Measurements from ENCODE around the gene PANX3.

DNA sequence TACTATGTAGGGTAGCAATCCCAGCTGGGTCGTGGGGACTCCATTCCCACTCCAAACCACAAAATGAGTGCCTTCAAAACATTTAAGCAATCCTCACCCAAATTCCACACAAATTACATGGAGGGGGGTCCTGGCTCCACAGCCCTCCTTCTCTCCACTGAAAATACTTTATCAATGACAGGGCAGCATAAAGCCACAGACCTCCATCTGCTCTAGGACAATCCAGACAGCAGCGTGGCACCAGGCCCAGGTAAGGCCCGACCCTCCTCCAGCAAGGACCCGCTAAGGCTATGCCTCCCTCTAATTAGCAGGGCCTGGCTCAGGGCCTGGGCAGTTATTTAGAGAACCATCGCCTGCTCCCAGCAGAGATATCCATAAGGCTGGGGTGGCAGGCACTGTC, at the start of gene PANX3:
- TF ChIP-seq, protein P1, sequence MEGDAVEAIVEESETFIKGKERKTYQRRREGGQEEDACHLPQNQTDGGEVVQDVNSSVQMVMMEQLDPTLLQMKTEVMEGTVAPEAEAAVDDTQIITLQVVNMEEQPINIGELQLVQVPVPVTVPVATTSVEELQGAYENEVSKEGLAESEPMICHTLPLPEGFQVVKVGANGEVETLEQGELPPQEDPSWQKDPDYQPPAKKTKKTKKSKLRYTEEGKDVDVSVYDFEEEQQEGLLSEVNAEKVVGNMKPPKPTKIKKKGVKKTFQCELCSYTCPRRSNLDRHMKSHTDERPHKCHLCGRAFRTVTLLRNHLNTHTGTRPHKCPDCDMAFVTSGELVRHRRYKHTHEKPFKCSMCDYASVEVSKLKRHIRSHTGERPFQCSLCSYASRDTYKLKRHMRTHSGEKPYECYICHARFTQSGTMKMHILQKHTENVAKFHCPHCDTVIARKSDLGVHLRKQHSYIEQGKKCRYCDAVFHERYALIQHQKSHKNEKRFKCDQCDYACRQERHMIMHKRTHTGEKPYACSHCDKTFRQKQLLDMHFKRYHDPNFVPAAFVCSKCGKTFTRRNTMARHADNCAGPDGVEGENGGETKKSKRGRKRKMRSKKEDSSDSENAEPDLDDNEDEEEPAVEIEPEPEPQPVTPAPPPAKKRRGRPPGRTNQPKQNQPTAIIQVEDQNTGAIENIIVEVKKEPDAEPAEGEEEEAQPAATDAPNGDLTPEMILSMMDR (IDR thresholded peaks at IDR 0.05) = no peak
- no peak for TF ChIP-seq EP300 (IDR thresholded peaks at IDR 0.05)

Data from gastroesophageal sphincter (tissue), 3 donors.